Hypothalamus (tissue), 51 donors: ENCODE data around the gene CCT5.
"Not testable (repeated sequence)": the region's sequence is repeated elsewhere in the genome, so short reads cannot be mapped to it uniquely, and the experiment has no call there.

ENCODE experiments used
- DNase-seq, 51 donors: peaks; one replicate each; lab custom pipeline; 2025; lab: John Stamatoyannopoulos, UW

CCT5 gene

GRCh38 chr5:10244342-10244944 is 5.6 kb upstream of the CCT5 start:
- DNase-seq = no peak

GRCh38 chr5:10246761-10247160 is 3.3 kb upstream of the CCT5 start:
- no peak for DNase-seq

- not testable (repeated sequence) for DNase-seq
Observed at GRCh38 chr5:10247217-10247616, 2.9 kb upstream of the CCT5 start.

GRCh38 chr5:10248378-10249260 is 1.5 kb upstream of the CCT5 start:
- DNase-seq = peak in 1 of 51 donors; percentile 6

GRCh38 chr5:10250806-10251276 is 761 bp downstream of the CCT5 start:
- DNase-seq = peak in 1 of 51 donors; percentile 54

GRCh38 chr5:10251405-10251804 is 1.3 kb downstream of the CCT5 start:
- DNase-seq = no peak

- DNase-seq = no peak
Observed at GRCh38 chr5:10253390-10253789, 3.3 kb downstream of the CCT5 start.

- DNase-seq = no peak
Observed at GRCh38 chr5:10254686-10255085, 4.6 kb downstream of the CCT5 start.

- DNase-seq = no peak
Observed at GRCh38 chr5:10257870-10258269, 7.8 kb downstream of the CCT5 start.

GRCh38 chr5:10259899-10260298 is 9.8 kb downstream of the CCT5 start:
- no peak for DNase-seq

GRCh38 chr5:10261065-10261464 is 11.0 kb downstream of the CCT5 start:
- DNase-seq = no peak

- DNase-seq = no peak
Observed at GRCh38 chr5:10262121-10262774, 12.2 kb downstream of the CCT5 start.

GRCh38 chr5:10262995-10263394 is 12.9 kb downstream of the CCT5 start:
- no peak for DNase-seq

- DNase-seq = peak in 1 of 51 donors; percentile 7
Observed at GRCh38 chr5:10264604-10265003, 14.5 kb downstream of the CCT5 start.

- no peak for DNase-seq
Observed at GRCh38 chr5:10265245-10266109, 15.4 kb downstream of the CCT5 start.

- no peak for DNase-seq
Observed at GRCh38 chr5:10266137-10266536, 16.1 kb downstream of the CCT5 start.

- DNase-seq = no peak
Observed at GRCh38 chr5:10266839-10267238, 16.8 kb downstream of the CCT5 start.

GRCh38 chr5:10268100-10268499 is 18.0 kb downstream of the CCT5 start:
- no peak for DNase-seq

GRCh38 chr5:10272053-10272874 is 22.2 kb downstream of the CCT5 start:
- DNase-seq = no peak

- DNase-seq = not testable (repeated sequence)
Observed at GRCh38 chr5:10272875-10273209, 22.8 kb downstream of the CCT5 start.
